B cell (primary cell): ENCODE data around the gene BCAS4. TPM values are rescaled to one million over a fixed set of nuclear protein-coding genes. Genes with fewer than 3 reads are reported as not detected.

Experiments used
- ATAC-seq: fragments of 200-7000 bp; cut with Tn5 transposase; one replicate; pipeline ENCODE4 v1.10.0; 2021; ENCODE audit warnings: low read depth, mild to moderate bottlenecking, moderate number of reproducible peaks, moderate library complexity
- CTCF ChIA-PET: fragments of 350-600 bp; sonication (Branson Sonifier 250); formaldehyde crosslinking; loops from one replicate; lab custom pipeline; 2021; ENCODE audit warnings: antibody characterized with exemption, inconsistent platforms; lab: Charles Lee
- POLR2A ChIA-PET: fragments of 350-600 bp; sonication (Branson Sonifier 250); formaldehyde crosslinking; loops from one replicate; lab custom pipeline; 2021; ENCODE audit warnings: antibody characterized with exemption; lab: Charles Lee
- DNase-seq: peaks from one replicate; pipeline ENCODE4 v3.0.0; 2013
- H2AFZ ChIP-seq: 2 replicates; pipeline ENCODE4 v1.6.1; 2012; ENCODE audit warnings: mild to moderate bottlenecking, low read depth, low read length; ENCODE audit not compliant: insufficient read depth, poor library complexity, severe bottlenecking
- H3K27ac ChIP-seq, 2 donors: 1 replicate in 1 of 2; 2 replicates in 1 of 2; pipeline ENCODE4 v1.5.1; 2012 to 2013; ENCODE audit warnings: low read length in 2 of 2, mild to moderate bottlenecking in 2 of 2, moderate library complexity in 1 of 2
- H3K27me3 ChIP-seq, 4 experiments: fragments of 200-600 bp in 1 of 4; sonication (generic) in 1 of 4; replicated peaks in 1 of 4; 1 replicate in 2 of 4; 2 replicates in 2 of 4; pipeline versions ENCODE4 v1.6.1 to v1.7.0; 2013 to 2016; ENCODE audit warnings: low read length in 3 of 4, mild to moderate bottlenecking in 2 of 4, mixed read lengths in 1 of 4, moderate library complexity in 1 of 4; ENCODE audit not compliant: insufficient read depth in 4 of 4, control insufficient read depth in 3 of 4; ENCODE audit errors: control extremely low read depth in 1 of 4
- H3K36me3 ChIP-seq, 2 experiments: replicated peaks in 1 of 2; 1 replicate in 1 of 2; 2 replicates in 1 of 2; pipeline versions ENCODE4 v1.6.1 to v1.7.1; 2013; ENCODE audit warnings: low read length in 1 of 2; ENCODE audit not compliant: insufficient read depth in 2 of 2, control insufficient read depth in 1 of 2; ENCODE audit errors: control extremely low read depth in 1 of 2, extremely low read depth in 1 of 2
- H3K4me1 ChIP-seq, 2 donors: fragments of 200-600 bp in 1 of 2; sonication (generic) in 1 of 2; 1 replicate in 1 of 2; 2 replicates in 1 of 2; pipeline versions ENCODE4 v1.5.1 to v1.6.1; 2013 to 2017; ENCODE audit warnings: low read length in 2 of 2; ENCODE audit not compliant: control insufficient read depth in 2 of 2, insufficient read depth in 2 of 2
- H3K4me2 ChIP-seq: replicated peaks from 2 replicates; pipeline ENCODE3; 2012; ENCODE audit warnings: mild to moderate bottlenecking, low read depth, low read length; ENCODE audit not compliant: poor library complexity, severe bottlenecking
- H3K4me3 ChIP-seq, 5 experiments: fragments of 200-600 bp in 1 of 5; sonication (generic) in 1 of 5; 1 replicate in 3 of 5; 2 replicates in 2 of 5; pipeline versions ENCODE4 v1.5.1 to v1.7.0; 2011 to 2016; ENCODE audit warnings: low read length in 4 of 5, mild to moderate bottlenecking in 4 of 5, low read depth in 2 of 5, control low read depth in 1 of 5, moderate library complexity in 1 of 5; ENCODE audit not compliant: insufficient read depth in 1 of 5; ENCODE audit errors: control extremely low read depth in 1 of 5, extremely low read depth in 1 of 5
- H3K79me2 ChIP-seq: fragments of 200-600 bp; sonication (generic); one replicate; pipeline ENCODE4 v1.6.0; 2016; ENCODE audit warnings: low read length; ENCODE audit not compliant: control insufficient read depth, insufficient read depth
- H3K9ac ChIP-seq: fragments of 200-600 bp; sonication (generic); 2 replicates; pipeline ENCODE4 v1.6.1; 2017; ENCODE audit warnings: mild to moderate bottlenecking, low read length, moderate library complexity
- H3K9me3 ChIP-seq, 3 donors: one replicate each; pipeline versions ENCODE4 v1.6.1 to v1.7.1; 2013; ENCODE audit warnings: low read length in 2 of 3; ENCODE audit not compliant: control insufficient read depth in 2 of 3, insufficient read depth in 1 of 3; ENCODE audit errors: control extremely low read depth in 1 of 3
- H4K20me1 ChIP-seq: 2 replicates; pipeline ENCODE4 v1.6.0; 2012; ENCODE audit warnings: mild to moderate bottlenecking, low read length; ENCODE audit not compliant: insufficient read depth, control insufficient read depth, poor library complexity, severe bottlenecking
- H3K27ac Mint-ChIP-seq: one replicate; pipeline ENCODE4 v1.8.0; 2021; ENCODE audit warnings: mixed read lengths
- H3K27me3 Mint-ChIP-seq: one replicate; pipeline ENCODE4 v1.8.0; 2021; ENCODE audit warnings: mixed read lengths
- H3K4me1 Mint-ChIP-seq: one replicate; pipeline ENCODE4 v1.8.0; 2021; ENCODE audit warnings: mixed read lengths
- H3K4me3 Mint-ChIP-seq: one replicate; pipeline ENCODE4 v1.8.0; 2021; ENCODE audit warnings: mixed read lengths
- H3K9me3 Mint-ChIP-seq: one replicate; pipeline ENCODE4 v1.8.0; 2022; ENCODE audit warnings: mixed read lengths; ENCODE audit not compliant: insufficient read depth
- CTCF ChIP-seq: fragments of 200-600 bp; IDR thresholded peaks from one replicate; pipeline ENCODE4 v1.8.0; 2022; ENCODE audit warnings: antibody characterized with exemption, mild to moderate bottlenecking
- EZH2 ChIP-seq: IDR thresholded peaks from 2 replicates; pipeline ENCODE4 v1.6.1; 2012; ENCODE audit warnings: borderline replicate concordance, low read depth, mild to moderate bottlenecking, moderate library complexity, low read length; ENCODE audit not compliant: insufficient read depth, poor library complexity, severe bottlenecking
- WGBS: methylation state at CpG from one replicate; pipeline ENCODE4 v1.1.5; 2013; ENCODE audit warnings: missing lambda C conversion rate; ENCODE audit not compliant: insufficient coverage; 5-methylcytosine and 5-hydroxymethylcytosine counted together
- intact Hi-C: fragments of 100-400 bp; cut with micrococcal nuclease; formaldehyde crosslinking; loops from one replicate; pipeline ENCODE4 v1.10.0; 2022
- polyA plus RNA-seq: library from polyadenylated mRNA; depleted of rRNA; stranded (reverse); fragments of >200 nt; gene quantifications from 2 replicates; pipeline ENCODE4 v1.2.3, GENCODE V29; 2012
- total RNA-seq, 2 donors: library from RNA; stranded (reverse); fragments of 120-200 nt in 1 of 2; gene quantifications; 1 replicate in 1 of 2; 2 replicates in 1 of 2; pipeline versions ENCODE4 v1.2.3 to v1.2.4, GENCODE V29; 2013 to 2022

Gene BCAS4
- total and polyA plus RNA-seq, 2 donors (not counting 1 experiment from before 2014, with no cell fraction given), result 44.8 to 88.2 TPM

- Mint-ChIP-seq H3K27ac (peak overlapping the region; percentile 69), H3K4me1 (peaks cover 84% of the 10 kb centered on the region), H3K9me3 (no peaks in the 10 kb centered on the region), H3K27me3 (no peaks in the 10 kb centered on the region), H3K4me3 (no peak overlapping the region)
- TF ChIP-seq EZH2, result no peak
- TF ChIP-seq CTCF, result no peak
- Histone ChIP-seq H3K27ac (peak overlapping the region in 1 of 2 donors; percentile 58), H3K9me3 (no peaks in the 10 kb centered on the region), H3K9ac (no peak overlapping the region), H3K4me1 (peaks cover 48 to 53% of the 10 kb centered on the region in 2 donors), H3K79me2 (peaks cover 100% of the 10 kb centered on the region), H3K27me3 (no peaks in the 10 kb centered on the region), H4K20me1 (peaks cover 57% of the 10 kb centered on the region), H3K4me2 (no peak overlapping the region), H2AFZ (no peak overlapping the region), H3K4me3 (no peak overlapping the region), H3K36me3 (peaks cover 2 to 29% of the 10 kb centered on the region in 2 experiments)
- CTCF ChIA-PET, result interaction anchor here (1.4 to 16.7 kb wide), 4 partner anchors 8 to 126 kb away, joined by 4 to 390 read pairs (median 10); partner anchors contain the start of genes ADNP and BCAS4
- POLR2A ChIA-PET, result interaction anchor here (0.7 kb wide), 1 partner anchor 12 kb away, joined by 6 read pairs; no protein-coding TSS in a partner anchor
- DNase-seq (peak; percentile 40), ATAC-seq (peak; percentile 38)
- intact Hi-C loops, result no loop called here
These were observed 126.1 kb downstream of the BCAS4 start for GRCh38 chr20:50920997-50921396.

- ATAC-seq (no peak), DNase-seq (no peak)
- peak overlapping the region; percentile 50 for H3K27ac Mint-ChIP-seq
- peaks cover 0 to 35% of the 10 kb centered on the region in 2 experiments for H3K36me3 ChIP-seq
- no peak overlapping the region for H3K4me3 ChIP-seq
- TF ChIP-seq EZH2, result no peak
- no peak for TF ChIP-seq CTCF
- H3K9me3 Mint-ChIP-seq, result no peaks in the 10 kb centered on the region
- no peaks in the 10 kb centered on the region for H3K27me3 Mint-ChIP-seq
- H3K79me2 ChIP-seq, result peaks cover 100% of the 10 kb centered on the region
- intact Hi-C loops, result no loop called here
- POLR2A ChIA-PET, result no interaction called here
- 60% methylated on average over 1 of the region's 8 CpGs for WGBS
- H3K4me3 Mint-ChIP-seq, result peak overlapping the region; percentile 32
- H3K4me2 ChIP-seq, result peak overlapping the region; percentile 16
- CTCF ChIA-PET, result interaction anchor here (1.2 to 16.7 kb wide), 6 partner anchors 7 to 127 kb away, joined by 3 to 390 read pairs (median 5); partner anchors contain the start of genes ADNP and BCAS4
- no peak overlapping the region for H2AFZ ChIP-seq
- H4K20me1 ChIP-seq, result peaks cover 47% of the 10 kb centered on the region
- no peak overlapping the region for H3K9ac ChIP-seq
- peaks cover 79% of the 10 kb centered on the region for H3K4me1 Mint-ChIP-seq
- no peaks in the 10 kb centered on the region for H3K9me3 ChIP-seq
- H3K4me1 ChIP-seq, result peaks cover 38 to 43% of the 10 kb centered on the region in 2 donors
- peak overlapping the region; percentile 19 to 58 for H3K27ac ChIP-seq
- no peaks in the 10 kb centered on the region for H3K27me3 ChIP-seq
These were observed 127.1 kb downstream of the BCAS4 start for GRCh38 chr20:50921803-50922501.
